Vagina (tissue), 2 donors: ENCODE results near the gene OR9I1. TPM values are rescaled to one million over a fixed set of nuclear protein-coding genes. Genes with fewer than 3 reads are reported as not detected.
A peak's percentile ranks its signal among the peaks of the same experiment; 100 is the strongest.

ENCODE experiments used
- DNase-seq, 2 donors: peaks; one replicate each; pipeline ENCODE4 v3.0.0-alpha.2; 2017; ENCODE audit errors: extremely low spot score in 2 of 2
- H3K27ac ChIP-seq: fragments of 200-600 bp; sonication (generic); one replicate; pipeline ENCODE4 v1.5.1; 2019
- H3K27me3 ChIP-seq: fragments of 200-600 bp; sonication (generic); one replicate; pipeline ENCODE4 v1.5.1; 2019
- H3K36me3 ChIP-seq, 2 donors: fragments of 200-600 bp; sonication (generic); one replicate each; pipeline ENCODE4 v1.5.1; 2017 to 2019
- H3K4me1 ChIP-seq: fragments of 200-600 bp; sonication (generic); one replicate; pipeline ENCODE4 v1.5.1; 2019
- H3K4me3 ChIP-seq, 2 donors: fragments of 200-600 bp; sonication (generic); 1 replicate in 1 of 2; 2 replicates in 1 of 2; pipeline ENCODE4 v1.5.1; 2016 to 2019
- H3K9me3 ChIP-seq: fragments of 200-600 bp; sonication (generic); one replicate; pipeline ENCODE4 v1.5.1; 2019
- CTCF ChIP-seq, 3 experiments: fragments of 450-650 bp in 2 of 3; fragments of 200-600 bp in 1 of 3; sonication (generic) in 1 of 3; IDR thresholded peaks; one replicate each; pipeline ENCODE4 v1.5.1; 2017 to 2019; ENCODE audit warnings: antibody characterized with exemption in 3 of 3, mild to moderate bottlenecking in 2 of 3, moderate library complexity in 2 of 3
- POLR2A ChIP-seq, 2 donors: fragments of 450-650 bp; IDR thresholded peaks; one replicate each; pipeline ENCODE4 v1.6.1; 2017; ENCODE audit warnings: antibody characterized with exemption in 2 of 2, mild to moderate bottlenecking in 2 of 2, moderate library complexity in 2 of 2
- POLR2AphosphoS5 ChIP-seq, 2 donors: sonication (generic); formaldehyde crosslinking; IDR thresholded peaks; one replicate each; pipeline ENCODE4 v1.9.0; 2017; ENCODE audit warnings: antibody characterized with exemption in 2 of 2, mild to moderate bottlenecking in 2 of 2, low read depth in 1 of 2; ENCODE audit not compliant: insufficient read depth in 1 of 2
- intact Hi-C: fragments of 100-400 bp; cut with DNase I; formaldehyde crosslinking; loops from one replicate; pipeline ENCODE4 v1.15.1; 2023
- total RNA-seq: library from RNA; depleted of rRNA; stranded (reverse); fragments of >200 nt; gene quantifications from one replicate; pipeline ENCODE4 v1.2.3, GENCODE V29; 2016

OR9I1 gene
- total RNA-seq, 1 donor from 2014 or later: not detected

- no peak overlapping the region for H3K4me3 ChIP-seq
These were observed 4.2 kb downstream of the OR9I1 start for GRCh38 chr11:58121096-58121495.

GRCh38 chr11:58097437-58097836 lies 27.9 kb downstream of the OR9I1 start:
- DNase-seq: no peak
- Histone ChIP-seq H3K4me3 (no peak overlapping the region), H3K36me3 (no peaks in the 10 kb centered on the region), H3K27ac (no peak overlapping the region), H3K4me1 (no peaks in the 10 kb centered on the region), H3K27me3 (no peaks in the 10 kb centered on the region), H3K9me3 (no peaks in the 10 kb centered on the region)
- TF ChIP-seq POLR2AphosphoS5 (IDR thresholded peaks at IDR 0.05; ENCODE audit: insufficient read depth in 1 of 2, low read depth in 1 of 2): no peak
- no peak for TF ChIP-seq POLR2A (IDR thresholded peaks at IDR 0.05)
- TF ChIP-seq CTCF (IDR thresholded peaks at IDR 0.05): no peak
- intact Hi-C loops: no loop called here

More at GRCh38 chr11:58121096-58121495, 4.2 kb downstream of the OR9I1 start:
- no peak for DNase-seq
- Histone ChIP-seq H3K36me3 (no peaks in the 10 kb centered on the region), H3K27ac (no peak overlapping the region), H3K4me1 (no peaks in the 10 kb centered on the region), H3K27me3 (no peaks in the 10 kb centered on the region), H3K9me3 (no peaks in the 10 kb centered on the region)
- TF ChIP-seq POLR2A (IDR thresholded peaks at IDR 0.05): no peak
- TF ChIP-seq POLR2AphosphoS5 (IDR thresholded peaks at IDR 0.05; ENCODE audit: insufficient read depth in 1 of 2, low read depth in 1 of 2): no peak
- intact Hi-C loops: no loop called here

- intact Hi-C loops: no loop called here
- Histone ChIP-seq H3K27me3 (no peaks in the 10 kb centered on the region), H3K4me1 (no peaks in the 10 kb centered on the region), H3K9me3 (no peaks in the 10 kb centered on the region), H3K27ac (no peak overlapping the region), H3K4me3 (no peak overlapping the region), H3K36me3 (no peaks in the 10 kb centered on the region)
- TF ChIP-seq CTCF (IDR thresholded peaks at IDR 0.05) (no peak), POLR2AphosphoS5 (IDR thresholded peaks at IDR 0.05; ENCODE audit: insufficient read depth in 1 of 2, low read depth in 1 of 2) (no peak), POLR2A (IDR thresholded peaks at IDR 0.05) (no peak)
- no peak for DNase-seq
These were observed 38.8 kb downstream of the OR9I1 start for GRCh38 chr11:58086528-58086927.

GRCh38 chr11:58075781-58076180 lies 49.5 kb downstream of the OR9I1 start:
- Histone ChIP-seq H3K27ac (no peak overlapping the region), H3K9me3 (no peaks in the 10 kb centered on the region), H3K27me3 (no peaks in the 10 kb centered on the region), H3K4me3 (no peak overlapping the region), H3K36me3 (no peaks in the 10 kb centered on the region), H3K4me1 (no peaks in the 10 kb centered on the region)
- no peak for DNase-seq
- intact Hi-C loops: no loop called here
- TF ChIP-seq POLR2AphosphoS5 (IDR thresholded peaks at IDR 0.05; ENCODE audit: insufficient read depth in 1 of 2, low read depth in 1 of 2) (peak in 1 of 2 donors; percentile 21), CTCF (IDR thresholded peaks at IDR 0.05) (no peak), POLR2A (IDR thresholded peaks at IDR 0.05) (no peak)

GRCh38 chr11:58070585-58070984 lies 54.7 kb downstream of the OR9I1 start:
- intact Hi-C loops: no loop called here
- no peak for DNase-seq

More at GRCh38 chr11:58070585-58070984, 54.7 kb downstream of the OR9I1 start:
- Histone ChIP-seq H3K4me3 (no peak overlapping the region), H3K27me3 (no peaks in the 10 kb centered on the region), H3K36me3 (no peaks in the 10 kb centered on the region), H3K9me3 (no peaks in the 10 kb centered on the region), H3K27ac (no peak overlapping the region), H3K4me1 (no peaks in the 10 kb centered on the region)
- no peak for TF ChIP-seq POLR2AphosphoS5 (IDR thresholded peaks at IDR 0.05; ENCODE audit: insufficient read depth in 1 of 2, low read depth in 1 of 2)
- TF ChIP-seq POLR2A (IDR thresholded peaks at IDR 0.05): no peak
- TF ChIP-seq CTCF (IDR thresholded peaks at IDR 0.05): no peak
